NCI-H510A treated with DMSO at 0.1 percent for 48 hours (cell line): Measurements from ENCODE around the gene MARCHF3.

Experiments used
- DNase-seq: peaks from one replicate; lab custom pipeline; 2025; lab: John Stamatoyannopoulos, UW

Gene MARCHF3

GRCh38 chr5:126983874-126984266 is 46.5 kb downstream of the MARCHF3 start:
- no peak for DNase-seq

GRCh38 chr5:126982926-126983873 is 47.2 kb downstream of the MARCHF3 start:
- no peak for DNase-seq

- DNase-seq: no peak
Observed at GRCh38 chr5:126982202-126982601, 48.2 kb downstream of the MARCHF3 start.

GRCh38 chr5:126981701-126982100 is 48.7 kb downstream of the MARCHF3 start:
- DNase-seq: no peak

- no peak for DNase-seq
Observed at GRCh38 chr5:126981222-126981621, 49.1 kb downstream of the MARCHF3 start.

- no peak for DNase-seq
Observed at GRCh38 chr5:126978258-126978657, 52.1 kb downstream of the MARCHF3 start.

- DNase-seq: no peak
Observed at GRCh38 chr5:126976520-126977172, 53.7 kb downstream of the MARCHF3 start.

- no peak for DNase-seq
Observed at GRCh38 chr5:126975796-126976195, 54.6 kb downstream of the MARCHF3 start.

- no peak for DNase-seq
Observed at GRCh38 chr5:126973193-126973592, 57.2 kb downstream of the MARCHF3 start.

- peak; percentile 23 for DNase-seq
Observed at GRCh38 chr5:126972062-126972895, 58.1 kb downstream of the MARCHF3 start.

GRCh38 chr5:126971455-126972031 is 58.8 kb downstream of the MARCHF3 start:
- DNase-seq: no peak

GRCh38 chr5:126970517-126971017 is 59.8 kb downstream of the MARCHF3 start:
- no peak for DNase-seq

- no peak for DNase-seq
Observed at GRCh38 chr5:126969548-126969947, 60.8 kb downstream of the MARCHF3 start.

GRCh38 chr5:126967808-126968466 is 62.4 kb downstream of the MARCHF3 start:
- no peak for DNase-seq

GRCh38 chr5:126965487-126965886 is 64.9 kb downstream of the MARCHF3 start:
- no peak for DNase-seq

- DNase-seq: no peak
Observed at GRCh38 chr5:126965061-126965475, 65.3 kb downstream of the MARCHF3 start.

- DNase-seq: no peak
Observed at GRCh38 chr5:126963822-126964375, 66.5 kb downstream of the MARCHF3 start.

GRCh38 chr5:126961702-126962101 is 68.7 kb downstream of the MARCHF3 start:
- DNase-seq: peak; percentile 44

- DNase-seq: no peak
Observed at GRCh38 chr5:126961128-126961527, 69.2 kb downstream of the MARCHF3 start.

GRCh38 chr5:126959188-126959587 is 71.2 kb downstream of the MARCHF3 start:
- DNase-seq: no peak

- no peak for DNase-seq
Observed at GRCh38 chr5:126956991-126957390, 73.4 kb downstream of the MARCHF3 start.
